HG03571 (cell line): ENCODE results near the gene NPHP4.

ENCODE experiments used
- ATAC-seq: cut with Tn5 transposase; IDR thresholded peaks from one replicate; pipeline ENCODE4 v1.9.1; 2021; ENCODE audit not compliant: unreplicated experiment

NPHP4 gene

DNA sequence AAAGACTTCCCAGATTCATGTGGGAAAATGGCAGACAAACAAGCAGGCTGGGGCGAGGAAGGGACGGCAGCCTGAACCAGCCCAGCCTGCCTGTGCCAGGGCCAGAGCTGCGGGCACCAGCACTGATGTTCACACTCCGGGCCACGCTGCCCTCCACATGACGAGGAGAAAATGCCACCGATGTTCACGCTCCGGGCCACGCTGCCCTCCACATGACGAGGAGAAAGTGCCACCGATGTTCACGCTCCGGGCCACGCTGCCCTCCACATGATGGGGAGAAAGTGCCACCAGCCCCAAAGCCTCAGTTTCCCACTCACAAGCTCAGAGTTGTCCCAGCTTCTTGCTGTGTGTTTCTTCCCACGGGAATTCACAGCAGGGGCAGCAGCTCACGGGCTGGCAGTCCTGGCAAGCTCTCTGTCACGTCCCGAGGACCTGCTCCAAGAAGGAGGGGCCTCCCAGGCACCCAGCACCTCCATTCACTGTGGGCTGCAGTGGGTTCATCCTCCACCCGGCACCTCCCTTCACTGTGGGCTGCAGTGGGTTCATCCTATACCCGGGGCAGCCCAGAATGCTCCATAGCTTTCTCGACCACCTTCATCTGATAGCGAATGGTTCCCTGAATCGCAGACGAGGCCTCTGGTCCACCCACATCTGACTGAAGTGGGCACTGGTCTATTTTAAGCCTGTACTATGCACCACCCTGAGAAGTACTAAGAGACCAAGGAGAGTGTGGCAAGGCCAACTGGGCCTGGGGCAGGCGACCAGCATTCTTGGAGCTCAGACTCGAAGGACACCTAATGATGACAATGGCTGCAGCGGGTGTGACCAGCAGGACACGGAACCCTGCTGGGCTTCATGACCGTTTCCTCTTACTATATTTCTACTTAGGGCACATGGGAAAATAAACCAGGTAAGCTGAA is 108.8 kb downstream of the NPHP4 start:
- no peak for ATAC-seq

DNA sequence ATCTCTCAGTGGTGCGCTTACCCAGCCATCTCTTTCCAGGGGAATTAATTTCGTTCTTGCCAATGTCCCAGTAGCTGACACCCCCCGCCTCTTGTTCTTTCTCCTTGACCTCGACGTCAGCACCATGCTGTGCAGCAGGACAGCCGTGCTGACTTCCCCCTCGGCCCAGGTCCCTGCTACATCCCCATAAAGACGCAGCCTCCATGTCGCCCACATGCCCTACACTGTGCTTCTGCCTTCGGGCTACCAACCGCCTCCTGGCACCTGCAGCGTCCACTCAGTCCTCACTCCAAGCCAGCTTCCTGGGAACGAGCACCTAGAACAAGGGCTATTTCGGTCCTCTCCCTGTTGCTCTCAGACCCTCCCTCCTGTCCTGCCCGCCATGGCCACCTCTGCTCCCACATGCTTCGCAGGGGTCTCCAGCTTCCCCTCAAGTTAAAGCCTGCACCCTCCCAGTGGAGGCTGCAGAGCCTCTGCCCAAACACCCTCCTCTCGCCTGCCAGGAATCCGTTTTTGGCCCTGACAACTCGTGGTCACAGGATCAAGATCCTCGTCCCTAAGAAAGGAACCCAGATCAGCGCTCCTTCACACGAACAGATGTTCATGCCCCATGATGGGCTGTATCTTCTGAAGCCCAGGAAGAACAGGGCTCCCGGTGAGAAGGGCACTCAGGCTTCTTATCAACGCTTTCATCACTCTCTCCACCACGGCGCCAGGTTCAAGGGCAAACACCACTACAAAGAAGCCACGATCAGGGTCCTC is 109.7 kb downstream of the NPHP4 start:
- no peak for ATAC-seq

- ATAC-seq = no peak
These were observed 110.6 kb downstream of the NPHP4 start for GRCh38 chr1:5881526-5882222.

- no peak for ATAC-seq
These were observed 111.4 kb downstream of the NPHP4 start for GRCh38 chr1:5880630-5881405.

DNA sequence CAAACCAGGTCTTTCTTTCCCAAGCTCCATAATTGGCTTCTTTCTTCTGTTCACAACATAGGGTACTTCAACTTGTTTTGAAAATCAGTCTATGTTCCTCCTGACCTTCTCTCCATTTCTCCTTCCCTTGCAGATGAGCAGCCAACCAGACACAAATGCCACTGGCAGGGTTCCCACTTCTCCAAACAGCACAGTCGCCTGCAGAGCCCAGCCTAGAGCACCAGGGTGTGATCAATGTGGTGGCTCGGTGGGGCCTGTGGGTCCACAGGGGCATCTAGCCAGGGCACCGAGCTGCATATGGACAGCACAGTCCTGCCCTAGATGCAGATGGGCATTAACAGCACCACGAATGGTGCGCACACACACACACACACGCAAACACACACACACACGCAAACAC is 112.8 kb downstream of the NPHP4 start:
- ATAC-seq = no peak

DNA sequence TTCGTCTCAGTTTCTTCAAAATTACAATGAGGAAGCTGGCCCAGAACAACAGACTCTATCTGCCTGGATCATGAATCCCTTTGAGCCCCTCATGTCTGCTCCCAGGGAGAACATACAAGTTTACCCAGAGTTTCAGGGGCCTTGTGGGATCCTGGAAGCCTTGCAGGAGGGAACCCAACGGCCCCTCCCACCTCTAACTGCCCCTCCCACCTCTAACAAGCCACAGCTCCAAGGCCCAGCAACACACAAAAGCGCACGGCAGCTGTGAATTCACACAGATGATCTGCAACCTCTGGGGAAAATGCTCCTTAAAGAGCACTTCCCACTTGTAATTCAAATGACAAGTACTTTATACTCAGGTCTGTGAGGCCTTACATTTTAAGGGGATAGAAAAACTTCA is 113.3 kb downstream of the NPHP4 start:
- ATAC-seq = no peak

DNA sequence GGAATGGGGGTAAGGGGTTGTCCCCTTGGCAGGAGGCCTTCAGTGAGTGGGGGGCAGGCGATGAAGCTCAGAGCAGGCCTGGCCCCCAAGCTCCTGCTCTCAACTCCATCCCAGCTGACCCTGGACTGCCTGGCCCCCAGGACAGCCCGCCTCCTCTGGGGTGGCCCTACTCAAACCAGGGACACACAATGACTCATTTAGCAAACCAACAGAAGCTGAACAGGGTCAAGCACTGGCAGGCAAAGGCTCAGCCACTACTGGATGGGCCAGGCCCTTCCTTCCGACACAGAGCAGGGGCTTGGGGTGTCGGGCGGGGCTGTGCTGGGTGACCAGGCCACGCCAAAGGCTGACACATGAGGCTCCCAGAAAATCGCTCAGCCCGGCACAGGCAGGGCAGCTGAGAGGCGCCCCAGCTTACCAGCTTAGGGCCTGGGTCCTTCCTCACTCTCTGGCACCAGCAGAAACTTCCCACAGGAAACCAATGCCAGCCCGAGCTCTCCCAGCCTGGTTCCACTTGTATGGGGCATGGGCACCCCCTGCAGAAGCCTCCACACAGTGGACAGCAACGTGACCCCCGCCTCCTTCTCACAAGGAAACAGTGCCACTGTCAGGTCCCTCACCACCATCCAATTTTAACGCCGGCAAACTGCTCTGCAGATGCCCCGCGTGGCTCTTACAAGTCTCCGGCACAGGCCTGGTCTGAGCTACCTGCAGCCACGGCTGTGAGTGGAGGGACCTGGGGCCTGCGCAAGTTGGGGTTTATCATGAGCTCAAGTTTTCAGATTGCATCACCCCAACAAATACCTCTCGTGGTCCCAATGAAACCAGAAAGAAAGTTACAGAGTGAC is 114.3 kb downstream of the NPHP4 start:
- ATAC-seq = no peak

GRCh38 chr1:5877001-5877400 is 115.2 kb downstream of the NPHP4 start:
- ATAC-seq = no peak

GRCh38 chr1:5876094-5876650 is 116.1 kb downstream of the NPHP4 start:
- no peak for ATAC-seq

DNA sequence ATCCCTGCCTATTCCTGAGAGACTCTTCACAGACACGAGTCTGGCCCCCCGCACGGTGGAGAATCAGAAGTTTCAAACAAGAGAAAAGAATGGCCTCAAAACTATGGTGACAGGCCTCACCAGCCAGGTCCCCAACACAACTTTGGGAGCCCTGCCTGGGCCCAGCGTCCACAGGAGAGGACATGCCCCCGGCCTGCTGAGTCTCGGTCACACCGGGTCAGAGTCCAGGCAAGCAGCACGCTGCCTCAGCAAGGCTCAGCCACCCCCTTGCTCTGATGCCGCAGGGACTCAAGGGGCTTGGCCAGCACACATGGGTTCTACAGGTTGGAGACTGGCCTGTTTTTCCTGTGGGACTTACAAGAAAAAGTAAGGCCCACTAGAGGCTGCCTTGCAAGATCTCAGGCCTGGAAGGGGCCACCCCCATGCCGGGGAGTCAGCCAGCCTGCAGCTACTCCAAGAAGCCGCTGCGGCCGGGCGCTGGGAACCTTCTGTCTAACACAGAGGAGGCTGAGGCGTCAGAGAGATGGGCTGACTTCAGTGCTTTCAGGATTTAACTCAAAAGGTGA is 116.8 kb downstream of the NPHP4 start:
- ATAC-seq = no peak

GRCh38 chr1:5874416-5875110 is 117.7 kb downstream of the NPHP4 start:
- ATAC-seq = no peak

DNA sequence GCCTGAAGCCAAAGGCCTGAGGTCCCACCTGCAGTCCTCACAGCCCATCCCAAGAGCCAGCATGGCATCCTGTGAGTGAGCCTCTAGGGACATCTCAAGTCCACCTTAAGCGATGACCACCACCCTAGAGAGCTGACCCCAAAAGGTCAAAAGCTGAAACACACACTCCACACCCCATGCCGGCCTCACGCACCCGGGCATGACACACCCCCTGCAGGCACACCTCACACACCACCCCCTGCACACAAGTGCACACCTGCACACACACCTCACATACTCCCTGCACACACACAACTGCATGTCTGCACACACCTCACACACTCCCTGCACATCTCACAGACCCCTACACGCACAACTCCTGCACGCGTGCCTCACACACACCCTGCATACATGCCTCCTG is 118.7 kb downstream of the NPHP4 start:
- no peak for ATAC-seq

DNA sequence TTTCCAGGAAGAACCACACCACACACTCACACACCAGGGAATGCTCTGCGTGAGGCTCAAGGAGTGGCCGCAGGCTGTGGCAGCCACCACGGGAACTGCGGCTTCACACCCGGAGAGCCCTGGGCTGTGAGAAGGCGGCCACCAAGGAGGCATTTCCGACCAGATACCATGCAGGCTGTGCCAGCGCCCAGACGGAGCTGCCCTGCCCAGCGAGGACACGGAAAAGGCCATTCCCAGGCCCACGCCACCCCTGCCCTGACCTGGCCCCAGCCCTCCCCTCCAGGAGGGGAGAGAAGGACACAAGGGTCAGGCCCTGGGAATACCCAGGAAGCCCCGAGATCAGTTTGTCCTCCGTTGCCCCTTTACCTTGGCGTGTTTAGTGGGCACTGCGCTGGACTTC is 119.3 kb downstream of the NPHP4 start:
- no peak for ATAC-seq

GRCh38 chr1:5868931-5869500 is 123.2 kb downstream of the NPHP4 start:
- no peak for ATAC-seq

GRCh38 chr1:5865774-5866173 is 126.5 kb downstream of the NPHP4 start:
- ATAC-seq = no peak

DNA sequence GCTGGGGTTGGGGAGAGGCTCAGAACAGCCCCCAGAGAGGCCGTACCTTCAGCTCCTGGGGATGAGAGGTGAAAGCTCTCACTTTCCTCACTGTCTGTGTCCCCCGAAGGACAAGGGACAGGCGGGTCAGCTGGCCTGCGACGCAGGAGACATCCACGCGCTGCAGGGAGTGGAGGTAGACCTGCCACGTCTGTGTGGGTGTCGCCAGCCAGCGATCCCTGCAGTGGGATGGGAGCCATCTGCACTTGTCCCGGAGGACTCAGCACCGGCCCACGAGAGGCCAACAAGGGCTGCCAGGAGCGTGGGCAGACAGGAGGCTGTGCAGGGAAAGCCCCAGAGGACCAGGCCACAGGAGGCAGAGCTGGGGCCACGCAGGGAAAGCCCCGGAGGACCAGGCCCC is 127.2 kb downstream of the NPHP4 start:
- ATAC-seq = no peak

DNA sequence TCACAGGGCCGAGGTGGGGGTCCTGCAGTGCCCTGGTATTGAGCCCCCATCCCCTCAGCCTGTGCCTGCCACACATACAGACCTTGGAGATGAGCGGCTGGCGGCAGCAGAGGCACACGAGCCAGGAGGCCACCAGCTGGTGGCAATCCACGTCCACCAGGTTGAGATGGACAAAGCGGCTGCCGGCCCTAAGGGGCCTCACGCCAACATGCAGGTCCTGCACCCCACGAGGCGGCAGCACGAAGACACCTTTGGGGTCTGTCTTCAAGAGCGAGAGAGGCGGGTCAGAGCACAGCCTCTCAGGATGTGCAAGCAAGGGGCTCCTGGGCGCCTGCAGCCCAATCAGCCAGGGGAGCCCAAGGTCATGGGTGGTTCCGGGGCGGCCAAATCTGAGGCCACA is 128.0 kb downstream of the NPHP4 start:
- ATAC-seq = no peak

GRCh38 chr1:5863238-5863637 is 129.0 kb downstream of the NPHP4 start:
- ATAC-seq = no peak
